ENCODE results near the gene CELF2.
"Not testable (repeated sequence)": the region's sequence is repeated elsewhere in the genome, so short reads cannot be mapped to it uniquely, and the experiment has no call there.

Gene CELF2

DNA sequence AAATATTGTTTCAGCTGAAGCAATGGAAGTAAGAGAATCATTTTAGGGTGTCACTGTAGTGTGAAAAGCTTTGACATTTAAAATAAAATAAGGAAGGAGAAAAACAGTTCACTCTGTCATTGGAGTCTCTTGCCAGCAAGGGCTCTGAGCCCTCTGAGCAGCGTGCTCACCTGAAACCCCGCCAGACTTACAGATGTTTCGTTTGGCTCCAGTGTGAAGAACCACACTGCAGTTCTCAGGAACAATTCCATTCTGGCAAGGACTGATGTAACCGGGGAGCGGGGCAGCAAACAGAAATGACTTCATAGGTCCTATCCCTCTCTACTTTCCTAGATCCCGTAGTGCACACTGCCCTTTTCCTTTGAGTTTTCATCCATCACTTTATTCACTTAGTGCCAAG is 164.3 kb downstream of the CELF2 start:
- Histone ChIP-seq H3K36me3 (ENCODE audit: low read length) (no peaks in the 10 kb centered on the region), H3K27ac (ENCODE audit: low read depth, low read length) (no peak overlapping the region), H3K27me3 (ENCODE audit: low read length) (no peaks in the 10 kb centered on the region), H3K9me3 (ENCODE audit: insufficient read depth, low read length) (no peaks in the 10 kb centered on the region), H2AFZ (ENCODE audit: low read depth, low read length, severe bottlenecking) (no peak overlapping the region), H3K9me2 (replicated peaks; ENCODE audit: insufficient read depth, low read length) (no peaks in the 10 kb centered on the region), H3K79me2 (ENCODE audit: insufficient read depth, low read length) (no peaks in the 10 kb centered on the region; the same call in 1 of the 2 replicates), H3K4me3 (ENCODE audit: insufficient read depth, low read length, poor library complexity, severe bottlenecking) (no peak overlapping the region), H4K20me1 (ENCODE audit: low read depth, low read length) (no peaks in the 10 kb centered on the region), H3K9ac (ENCODE audit: low read length) (no peak overlapping the region), H3F3A (ENCODE audit: insufficient read depth) (0 out of 2 replicates have a peak, but pooled peaks cover 4% of the 10 kb centered on the region), H3K4me2 (ENCODE audit: low read depth, low read length, poor library complexity, severe bottlenecking) (no peak overlapping the region)
- TF ChIP-seq, protein P1, sequence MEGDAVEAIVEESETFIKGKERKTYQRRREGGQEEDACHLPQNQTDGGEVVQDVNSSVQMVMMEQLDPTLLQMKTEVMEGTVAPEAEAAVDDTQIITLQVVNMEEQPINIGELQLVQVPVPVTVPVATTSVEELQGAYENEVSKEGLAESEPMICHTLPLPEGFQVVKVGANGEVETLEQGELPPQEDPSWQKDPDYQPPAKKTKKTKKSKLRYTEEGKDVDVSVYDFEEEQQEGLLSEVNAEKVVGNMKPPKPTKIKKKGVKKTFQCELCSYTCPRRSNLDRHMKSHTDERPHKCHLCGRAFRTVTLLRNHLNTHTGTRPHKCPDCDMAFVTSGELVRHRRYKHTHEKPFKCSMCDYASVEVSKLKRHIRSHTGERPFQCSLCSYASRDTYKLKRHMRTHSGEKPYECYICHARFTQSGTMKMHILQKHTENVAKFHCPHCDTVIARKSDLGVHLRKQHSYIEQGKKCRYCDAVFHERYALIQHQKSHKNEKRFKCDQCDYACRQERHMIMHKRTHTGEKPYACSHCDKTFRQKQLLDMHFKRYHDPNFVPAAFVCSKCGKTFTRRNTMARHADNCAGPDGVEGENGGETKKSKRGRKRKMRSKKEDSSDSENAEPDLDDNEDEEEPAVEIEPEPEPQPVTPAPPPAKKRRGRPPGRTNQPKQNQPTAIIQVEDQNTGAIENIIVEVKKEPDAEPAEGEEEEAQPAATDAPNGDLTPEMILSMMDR (IDR thresholded peaks at IDR 0.05; ENCODE audit: insufficient read depth, low read length, poor library complexity, severe bottlenecking), result no peak
- TF ChIP-seq EZH2phosphoT487 (conservative IDR thresholded peaks at IDR 0.05; ENCODE audit: low read length), result no peak

- no peak overlapping the region for H2AFZ ChIP-seq (ENCODE audit: low read depth, low read length, severe bottlenecking)
- H3K4me2 ChIP-seq (ENCODE audit: low read depth, low read length, poor library complexity, severe bottlenecking), result no peak overlapping the region
- no peak for TF ChIP-seq EZH2phosphoT487 (conservative IDR thresholded peaks at IDR 0.05; ENCODE audit: low read length)
- TF ChIP-seq, protein P1 (IDR thresholded peaks at IDR 0.05; ENCODE audit: insufficient read depth, low read length, poor library complexity, severe bottlenecking), result no peak
- H3K4me3 ChIP-seq (ENCODE audit: insufficient read depth, low read length, poor library complexity, severe bottlenecking), result no peak overlapping the region
- H4K20me1 ChIP-seq (ENCODE audit: low read depth, low read length), result no peaks in the 10 kb centered on the region
- no peaks in the 10 kb centered on the region for H3K27me3 ChIP-seq (ENCODE audit: low read length)
- no peak overlapping the region for H3K27ac ChIP-seq (ENCODE audit: low read depth, low read length)
- H3K36me3 ChIP-seq (ENCODE audit: low read length), result no peaks in the 10 kb centered on the region
- H3K9me3 ChIP-seq (ENCODE audit: insufficient read depth, low read length), result no peaks in the 10 kb centered on the region
- H3K79me2 ChIP-seq (ENCODE audit: insufficient read depth, low read length), result no peaks in the 10 kb centered on the region; the same call in 1 of the 2 replicates
- H3K9me2 ChIP-seq (replicated peaks; ENCODE audit: insufficient read depth, low read length), result no peaks in the 10 kb centered on the region
- no peak overlapping the region for H3K9ac ChIP-seq (ENCODE audit: low read length)
- H3F3A ChIP-seq (ENCODE audit: insufficient read depth), result 0 out of 2 replicates have a peak, but pooled peaks cover 4% of the 10 kb centered on the region
These were observed 165.3 kb downstream of the CELF2 start for GRCh38 chr10:11183015-11183414.

DNA sequence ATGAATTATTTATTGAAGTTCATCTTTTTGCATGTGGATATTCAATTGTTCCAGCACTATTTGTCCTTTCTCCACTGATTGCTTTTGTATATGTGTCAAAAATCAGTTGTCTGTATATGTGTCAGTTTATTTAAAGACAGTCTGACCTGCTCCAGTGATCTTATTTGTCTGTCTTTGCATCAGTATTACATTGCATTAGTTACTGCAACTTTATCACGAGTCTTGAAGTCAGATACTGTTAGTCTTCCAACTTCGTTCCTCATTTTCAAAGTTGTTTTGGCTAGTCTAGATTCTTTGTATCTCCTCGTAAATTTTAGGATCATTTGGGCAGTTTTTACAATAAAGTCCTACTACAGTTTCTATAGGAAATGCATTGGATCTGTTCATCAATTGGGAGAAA is 166.4 kb downstream of the CELF2 start:
- no peak overlapping the region for H3K9ac ChIP-seq (ENCODE audit: low read length)
- no peak overlapping the region for H3K27ac ChIP-seq (ENCODE audit: low read depth, low read length)
- no peaks in the 10 kb centered on the region for H3K36me3 ChIP-seq (ENCODE audit: low read length)
- no peaks in the 10 kb centered on the region; the same call in 1 of the 2 replicates for H3K79me2 ChIP-seq (ENCODE audit: insufficient read depth, low read length)
- H4K20me1 ChIP-seq (ENCODE audit: low read depth, low read length), result no peaks in the 10 kb centered on the region
- H3K4me2 ChIP-seq (ENCODE audit: low read depth, low read length, poor library complexity, severe bottlenecking), result no peak overlapping the region
- no peak overlapping the region for H3K4me3 ChIP-seq (ENCODE audit: insufficient read depth, low read length, poor library complexity, severe bottlenecking)
- H2AFZ ChIP-seq (ENCODE audit: low read depth, low read length, severe bottlenecking), result no peak overlapping the region
- no peaks in the 10 kb centered on the region for H3K27me3 ChIP-seq (ENCODE audit: low read length)
- TF ChIP-seq, protein P1 (IDR thresholded peaks at IDR 0.05; ENCODE audit: insufficient read depth, low read length, poor library complexity, severe bottlenecking), result no peak
- no peak for TF ChIP-seq EZH2phosphoT487 (conservative IDR thresholded peaks at IDR 0.05; ENCODE audit: low read length)
- H3K9me2 ChIP-seq (replicated peaks; ENCODE audit: insufficient read depth, low read length), result no peaks in the 10 kb centered on the region
- 0 out of 2 replicates have a peak, but pooled peaks cover 4% of the 10 kb centered on the region for H3F3A ChIP-seq (ENCODE audit: insufficient read depth)
- no peaks in the 10 kb centered on the region for H3K9me3 ChIP-seq (ENCODE audit: insufficient read depth, low read length)

DNA sequence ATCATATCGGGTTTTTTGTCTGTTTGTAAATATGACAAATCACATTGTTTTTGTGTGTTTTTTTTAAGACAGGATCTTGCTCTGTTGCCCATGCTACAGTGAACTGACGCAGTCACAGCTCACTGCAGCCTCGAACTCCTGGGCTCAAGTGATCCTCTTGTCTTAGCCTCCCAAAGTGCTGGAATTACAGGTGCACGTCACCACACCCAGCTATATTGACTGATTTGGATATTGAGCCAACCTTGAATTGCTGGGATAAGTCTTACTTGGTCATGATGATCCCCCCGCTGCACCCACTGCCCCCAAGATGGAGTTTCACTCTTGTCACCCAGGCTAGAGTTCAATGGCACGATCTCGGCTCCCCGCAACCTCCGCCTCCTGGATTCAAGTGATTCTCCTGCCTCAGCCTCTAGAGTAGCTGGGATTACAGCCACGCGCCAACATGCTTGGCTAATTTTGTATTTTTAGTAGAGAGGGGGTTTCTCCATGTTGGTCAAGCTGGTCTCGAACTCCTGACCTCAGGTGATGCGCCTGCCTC is 167.5 kb downstream of the CELF2 start:
- not testable (repeated sequence) for H3K9me2 ChIP-seq (replicated peaks; ENCODE audit: insufficient read depth, low read length); H3K9me3 ChIP-seq (ENCODE audit: insufficient read depth, low read length); H3F3A ChIP-seq (ENCODE audit: insufficient read depth); H3K4me2 ChIP-seq (ENCODE audit: low read depth, low read length, poor library complexity, severe bottlenecking); H3K79me2 ChIP-seq (ENCODE audit: insufficient read depth, low read length); H3K4me3 ChIP-seq (ENCODE audit: insufficient read depth, low read length, poor library complexity, severe bottlenecking); H3K27ac ChIP-seq (ENCODE audit: low read depth, low read length); H3K36me3 ChIP-seq (ENCODE audit: low read length); H3K9ac ChIP-seq (ENCODE audit: low read length); H4K20me1 ChIP-seq (ENCODE audit: low read depth, low read length); H2AFZ ChIP-seq (ENCODE audit: low read depth, low read length, severe bottlenecking); H3K27me3 ChIP-seq (ENCODE audit: low read length)

Data from SU-DHL-6 (cell line).